Measurements from ENCODE around the gene DCP1B.
A peak's percentile ranks its signal among the peaks of the same experiment; 100 is the strongest.

Gene DCP1B

GRCh38 chr12:1965916-1966315, 38.3 kb downstream of the DCP1B start:
- no peak for TF ChIP-seq CTCF (IDR thresholded peaks at IDR 0.05; ENCODE audit: low read length, missing control alignments)
- no peak for DNase-seq (ENCODE audit: low read depth)
- no peak overlapping the region for H3K4me3 ChIP-seq (replicated peaks; ENCODE audit: low read depth, low read length)

GRCh38 chr12:1962051-1963020, 41.9 kb downstream of the DCP1B start:
- no peak for TF ChIP-seq CTCF (IDR thresholded peaks at IDR 0.05; ENCODE audit: low read length, missing control alignments)
- H3K4me3 ChIP-seq (replicated peaks; ENCODE audit: low read depth, low read length), result no peak overlapping the region
- DNase-seq (ENCODE audit: low read depth), result no peak

GRCh38 chr12:1956716-1957115, 47.5 kb downstream of the DCP1B start:
- no peak overlapping the region for H3K4me3 ChIP-seq (replicated peaks; ENCODE audit: low read depth, low read length)
- no peak for TF ChIP-seq CTCF (IDR thresholded peaks at IDR 0.05; ENCODE audit: low read length, missing control alignments)
- no peak for DNase-seq (ENCODE audit: low read depth)

GRCh38 chr12:1949771-1950470, 54.3 kb downstream of the DCP1B start:
- TF ChIP-seq CTCF (IDR thresholded peaks at IDR 0.05; ENCODE audit: low read length, missing control alignments), result no peak
- DNase-seq (ENCODE audit: low read depth), result no peak
- H3K4me3 ChIP-seq (replicated peaks; ENCODE audit: low read depth, low read length), result no peak overlapping the region

GRCh38 chr12:1948883-1949282, 55.4 kb downstream of the DCP1B start:
- DNase-seq (ENCODE audit: low read depth), result no peak
- no peak for TF ChIP-seq CTCF (IDR thresholded peaks at IDR 0.05; ENCODE audit: low read length, missing control alignments)

GRCh38 chr12:1947081-1947480, 57.2 kb downstream of the DCP1B start:
- H3K4me3 ChIP-seq (replicated peaks; ENCODE audit: low read depth, low read length), result no peak overlapping the region
- peak; percentile 30 for DNase-seq (ENCODE audit: low read depth)
- TF ChIP-seq CTCF (IDR thresholded peaks at IDR 0.05; ENCODE audit: low read length, missing control alignments), result no peak

More at GRCh38 chr12:1948883-1949282, 55.4 kb downstream of the DCP1B start:
- no peak overlapping the region for H3K4me3 ChIP-seq (replicated peaks; ENCODE audit: low read depth, low read length)

All from fibroblast of pulmonary artery (primary cell).